Gastrocnemius medialis (tissue), 4 donors: ENCODE data around the gene NSMCE1.

Experiments used
- POLR2A ChIP-seq, 2 donors: fragments of 450-650 bp; IDR thresholded peaks; one replicate each; pipeline ENCODE4 v1.6.1; 2017; ENCODE audit warnings: antibody characterized with exemption in 2 of 2, mild to moderate bottlenecking in 2 of 2, moderate library complexity in 2 of 2
- TF ChIP-seq, protein P1 (sequence below), 5 experiments: fragments of 450-650 bp in 3 of 5; fragments of 200-600 bp in 2 of 5; sonication (generic) in 2 of 5; IDR thresholded peaks in 4 of 5; conservative IDR thresholded peaks in 1 of 5; 1 replicate in 4 of 5; 2 replicates in 1 of 5; pipeline ENCODE4 v1.5.1; 2016 to 2019; ENCODE audit warnings: antibody characterized with exemption in 5 of 5, mild to moderate bottlenecking in 3 of 5, moderate library complexity in 3 of 5

DNA sequence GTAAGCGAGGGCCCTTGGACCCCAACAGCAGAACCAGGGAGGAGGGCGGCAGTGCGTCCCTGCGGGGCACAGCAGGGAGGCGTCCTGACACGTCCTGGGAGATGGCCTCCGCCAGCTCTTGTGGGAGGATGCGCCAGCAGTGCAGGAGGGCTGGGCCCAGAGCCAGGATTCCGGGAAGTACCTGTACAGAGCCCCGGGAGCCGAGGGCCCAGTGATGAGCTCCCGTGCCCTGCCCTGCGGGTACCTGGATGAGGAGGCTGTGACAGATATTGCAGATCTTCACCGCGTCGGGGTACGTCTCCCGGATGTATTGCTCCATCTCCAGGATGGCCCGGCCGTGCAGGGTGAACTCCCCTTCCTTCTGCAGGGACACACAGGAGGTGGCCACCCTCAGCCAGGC, 42.1 kb downstream of the NSMCE1 start:
- TF ChIP-seq, protein P1, sequence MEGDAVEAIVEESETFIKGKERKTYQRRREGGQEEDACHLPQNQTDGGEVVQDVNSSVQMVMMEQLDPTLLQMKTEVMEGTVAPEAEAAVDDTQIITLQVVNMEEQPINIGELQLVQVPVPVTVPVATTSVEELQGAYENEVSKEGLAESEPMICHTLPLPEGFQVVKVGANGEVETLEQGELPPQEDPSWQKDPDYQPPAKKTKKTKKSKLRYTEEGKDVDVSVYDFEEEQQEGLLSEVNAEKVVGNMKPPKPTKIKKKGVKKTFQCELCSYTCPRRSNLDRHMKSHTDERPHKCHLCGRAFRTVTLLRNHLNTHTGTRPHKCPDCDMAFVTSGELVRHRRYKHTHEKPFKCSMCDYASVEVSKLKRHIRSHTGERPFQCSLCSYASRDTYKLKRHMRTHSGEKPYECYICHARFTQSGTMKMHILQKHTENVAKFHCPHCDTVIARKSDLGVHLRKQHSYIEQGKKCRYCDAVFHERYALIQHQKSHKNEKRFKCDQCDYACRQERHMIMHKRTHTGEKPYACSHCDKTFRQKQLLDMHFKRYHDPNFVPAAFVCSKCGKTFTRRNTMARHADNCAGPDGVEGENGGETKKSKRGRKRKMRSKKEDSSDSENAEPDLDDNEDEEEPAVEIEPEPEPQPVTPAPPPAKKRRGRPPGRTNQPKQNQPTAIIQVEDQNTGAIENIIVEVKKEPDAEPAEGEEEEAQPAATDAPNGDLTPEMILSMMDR (IDR thresholded peaks at IDR 0.05 in 4 of 5, conservative IDR thresholded peaks at IDR 0.05 in 1 of 5) = no peak
- TF ChIP-seq POLR2A (IDR thresholded peaks at IDR 0.05) = no peak
